ENCODE data around the gene TLK1. TPM values are rescaled to one million over a fixed set of nuclear protein-coding genes. Genes with fewer than 3 reads are reported as not detected.

The TLK1 gene
- total RNA-seq, 1 donor from 2014 or later = 28.4 TPM

GRCh38 chr2:170965446-170966225 is 195.1 kb downstream of the TLK1 start:
- DNase-seq = no peak

GRCh38 chr2:170963386-170963785 is 197.3 kb downstream of the TLK1 start:
- no peak for DNase-seq

GRCh38 chr2:170953941-170954340 is 206.8 kb downstream of the TLK1 start:
- DNase-seq = no peak

GRCh38 chr2:170950221-170950761 is 210.4 kb downstream of the TLK1 start:
- no peak for DNase-seq

DNA sequence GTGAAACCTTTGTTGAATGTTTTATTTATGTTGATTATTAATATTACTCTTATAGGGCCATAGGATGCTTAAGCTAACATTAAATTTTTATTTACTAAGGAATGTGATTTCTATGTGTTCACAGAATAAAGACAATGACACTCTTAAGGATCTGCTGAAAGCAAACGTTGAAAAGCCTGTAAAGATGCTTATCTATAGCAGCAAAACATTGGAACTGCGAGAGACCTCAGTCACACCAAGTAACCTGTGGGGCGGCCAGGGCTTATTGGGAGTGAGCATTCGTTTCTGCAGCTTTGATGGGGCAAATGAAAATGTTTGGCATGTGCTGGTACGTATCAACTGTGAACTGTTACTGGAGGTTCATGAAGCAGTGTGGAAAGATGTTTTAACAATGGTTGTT is 211.3 kb downstream of the TLK1 start:
- no peak for DNase-seq

DNA sequence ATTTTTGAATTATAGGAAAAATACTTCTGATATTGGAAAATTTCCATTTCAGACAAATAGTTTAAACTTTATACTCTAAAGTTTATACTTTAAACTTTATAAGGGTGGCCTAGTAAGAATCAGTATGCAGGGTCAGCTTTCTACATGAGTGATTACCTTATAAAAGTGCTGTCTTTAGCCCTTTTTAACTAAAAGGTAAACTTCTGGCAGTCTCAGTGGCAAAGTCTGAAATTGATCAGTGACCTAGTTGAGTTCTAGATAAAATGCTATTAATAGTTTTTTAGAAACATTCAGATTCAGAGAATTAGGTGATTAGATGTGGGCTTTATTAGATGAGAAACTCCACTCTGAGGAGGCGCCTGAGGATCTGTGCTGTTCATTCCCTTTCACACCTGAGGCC is 216.1 kb downstream of the TLK1 start:
- no peak for DNase-seq

GRCh38 chr2:170943596-170943995 is 217.1 kb downstream of the TLK1 start:
- DNase-seq = no peak

DNA sequence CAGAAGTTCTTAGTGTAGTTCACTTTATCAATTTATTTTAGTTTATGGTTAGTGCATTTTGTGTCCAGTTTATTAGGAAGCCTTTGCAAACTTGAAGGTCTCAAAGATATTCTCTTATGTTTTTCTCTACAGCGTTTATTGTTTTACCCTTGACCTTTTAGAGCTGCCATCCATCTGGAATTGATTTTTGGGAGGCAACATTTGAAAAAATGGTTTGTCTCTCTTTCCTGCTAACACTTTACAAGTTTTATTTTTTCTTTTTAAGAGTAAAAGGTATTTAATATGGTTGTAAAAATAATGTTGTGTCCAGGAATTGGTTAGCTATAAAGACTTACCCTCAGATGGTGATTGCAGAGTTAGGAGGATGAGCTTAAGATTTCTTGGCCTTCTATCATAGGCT is 217.7 kb downstream of the TLK1 start:
- no peak for DNase-seq

- DNase-seq = no peak
Observed at GRCh38 chr2:170942615-170943014, 218.1 kb downstream of the TLK1 start.

Other genes starting within 250 kb of the TLK1 start
- 34.7 TPM for gene GORASP2, start 231.6 kb downstream of the TLK1 start, total RNA-seq